ENCODE data around the gene CRYGC.

Gene CRYGC

DNA sequence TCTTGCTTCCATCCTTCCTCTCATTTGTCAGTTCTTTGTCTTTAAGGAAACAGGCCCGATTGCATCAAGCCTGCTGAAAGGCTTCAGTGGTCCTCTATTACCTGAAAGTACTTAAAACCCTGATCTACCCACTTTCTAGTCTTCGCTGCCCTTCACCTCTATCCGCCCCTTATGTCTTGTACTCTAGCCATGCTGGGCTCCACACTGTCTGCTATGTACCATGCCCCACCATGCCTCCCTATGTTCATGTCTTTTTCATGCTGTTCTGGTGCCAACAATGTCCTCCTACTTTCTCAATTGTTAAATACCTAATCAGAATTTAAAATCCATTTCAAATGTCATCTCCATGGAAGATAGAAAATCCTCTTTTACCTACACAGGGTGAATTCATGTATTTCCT lies 33.5 kb downstream of the CRYGC start:
- no peak for DNase-seq (ENCODE audit: low read depth)

DNA sequence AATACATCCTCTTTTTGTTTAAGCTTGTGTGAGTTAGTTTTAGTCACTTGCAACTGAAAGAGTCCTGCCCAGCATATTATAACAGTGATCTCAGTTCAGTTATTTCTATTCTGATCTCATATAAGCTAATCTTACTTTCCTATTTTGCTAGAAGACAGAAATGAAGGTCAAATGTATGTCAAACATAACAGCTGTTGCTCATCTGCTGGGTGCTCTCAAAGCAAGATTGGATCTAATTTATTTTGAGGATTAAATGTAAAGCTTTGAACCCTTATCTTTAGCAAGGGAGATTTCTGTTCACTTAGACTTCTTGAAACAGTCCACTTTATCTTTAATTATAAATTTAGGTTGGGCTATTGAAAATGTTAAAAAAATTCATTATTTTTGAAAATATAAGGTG lies 36.5 kb downstream of the CRYGC start:
- no peak for DNase-seq (ENCODE audit: low read depth)

- no peak for DNase-seq (ENCODE audit: low read depth)
These were observed 37.4 kb downstream of the CRYGC start for GRCh38 chr2:208092093-208092832.

DNA sequence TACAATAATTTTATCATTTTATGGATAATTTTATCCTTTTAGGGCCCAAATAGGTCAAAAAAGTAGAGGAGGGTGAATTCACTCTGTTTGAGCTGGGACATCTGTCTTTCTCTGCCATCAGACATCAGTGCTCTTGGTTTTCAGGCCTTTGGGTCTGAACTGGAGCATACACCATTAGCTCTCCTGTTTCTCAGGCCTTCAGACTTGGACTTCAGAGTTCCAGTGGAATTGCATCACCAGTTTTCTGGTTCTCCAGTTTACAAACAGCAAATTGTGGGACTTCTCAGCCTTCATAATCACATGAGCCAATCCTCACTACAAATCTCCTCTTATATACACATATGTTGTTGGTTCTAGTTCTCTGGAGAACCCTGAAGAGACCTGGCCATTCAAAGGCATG lies 39.2 kb downstream of the CRYGC start:
- DNase-seq (ENCODE audit: low read depth) = no peak

GRCh38 chr2:208086029-208086428 lies 43.6 kb downstream of the CRYGC start:
- no peak for DNase-seq (ENCODE audit: low read depth)

- no peak for DNase-seq (ENCODE audit: low read depth)
These were observed 45.8 kb downstream of the CRYGC start for GRCh38 chr2:208083807-208084206.

All from EH (cell line).